Activated CD4-positive, alpha-beta T cell treated with anti-CD3 and anti-CD28 coated beads, Interleukin-2, amount 10 ng/mL, durations not matched to agents 7 days and 5 days (primary cell): ENCODE results near the gene FAM20C. TPM values are rescaled to one million over a fixed set of nuclear protein-coding genes. Genes with fewer than 3 reads are reported as not detected.

Experiments
- CTCF ChIA-PET: fragments of 350-600 bp; sonication (Branson Sonifier 250); formaldehyde crosslinking; loops from one replicate; lab custom pipeline; 2021; ENCODE audit warnings: antibody characterized with exemption; lab: Charles Lee
- POLR2A ChIA-PET: fragments of 350-600 bp; sonication (Branson Sonifier 250); formaldehyde crosslinking; loops from one replicate; lab custom pipeline; 2021; ENCODE audit warnings: antibody characterized with exemption; lab: Charles Lee
- DNase-seq: peaks from one replicate; pipeline ENCODE4 v3.0.0-alpha.2; 2020
- H3K27ac Mint-ChIP-seq: one replicate; pipeline ENCODE4 v1.8.0; 2021; ENCODE audit warnings: mild to moderate bottlenecking, moderate library complexity, mixed read lengths
- H3K27me3 Mint-ChIP-seq: one replicate; pipeline ENCODE4 v1.8.0; 2021; ENCODE audit warnings: mixed read lengths
- H3K36me3 Mint-ChIP-seq: one replicate; pipeline ENCODE4 v1.8.0; 2021; ENCODE audit warnings: low read depth, mixed read lengths
- H3K4me1 Mint-ChIP-seq: one replicate; pipeline ENCODE4 v1.8.0; 2021; ENCODE audit warnings: mixed read lengths
- H3K4me3 Mint-ChIP-seq: one replicate; pipeline ENCODE4 v1.8.0; 2021; ENCODE audit warnings: mild to moderate bottlenecking, moderate library complexity, mixed read lengths
- H3K9me3 Mint-ChIP-seq: one replicate; pipeline ENCODE4 v1.8.0; 2021; ENCODE audit warnings: mixed read lengths
- total RNA-seq, 2 experiments: library from RNA; stranded (reverse); gene quantifications; one replicate each; pipeline ENCODE4 v1.2.3, GENCODE V29; 2021

FAM20C gene
- total RNA-seq, 2 experiments from 2014 or later: 0.29 to 0.47 TPM

DNA sequence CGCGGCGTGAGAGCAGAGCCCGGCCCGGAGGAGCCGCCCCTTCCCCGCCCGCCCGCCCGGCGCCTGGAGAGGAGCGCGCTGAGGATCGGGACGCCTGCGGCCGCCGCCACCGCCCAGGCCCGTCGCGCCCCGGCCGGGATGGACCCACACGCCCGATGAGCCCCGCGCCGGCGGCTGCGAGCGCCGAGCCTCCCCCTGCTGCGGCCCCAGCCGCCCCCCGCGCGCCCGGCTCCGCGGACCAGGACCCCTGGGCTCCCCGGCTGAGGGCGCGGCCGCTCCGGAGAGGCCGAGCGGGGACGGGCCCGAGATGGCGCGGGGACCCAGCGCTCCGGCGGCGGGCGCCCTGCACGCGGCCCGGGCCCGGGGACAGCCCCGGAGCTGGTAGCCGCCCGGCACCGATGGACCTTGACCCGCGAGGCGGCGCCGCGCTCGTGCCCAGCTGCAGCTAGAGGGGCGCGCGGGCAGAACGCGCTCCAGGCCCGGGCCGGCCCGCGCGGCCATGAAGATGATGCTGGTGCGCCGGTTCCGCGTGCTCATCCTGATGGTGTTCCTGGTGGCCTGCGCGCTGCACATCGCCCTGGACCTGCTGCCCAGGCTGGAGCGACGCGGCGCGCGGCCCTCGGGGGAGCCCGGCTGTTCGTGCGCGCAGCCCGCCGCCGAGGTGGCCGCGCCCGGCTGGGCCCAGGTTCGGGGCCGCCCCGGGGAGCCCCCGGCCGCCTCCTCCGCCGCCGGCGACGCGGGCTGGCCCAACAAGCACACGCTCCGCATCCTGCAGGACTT lies 520 bp downstream of the FAM20C start:
- Mint-ChIP-seq H3K4me3 (no peak overlapping the region), H3K27ac (no peak overlapping the region), H3K36me3 (no peaks in the 10 kb centered on the region), H3K4me1 (peaks cover 2% of the 10 kb centered on the region), H3K27me3 (peaks cover 32% of the 10 kb centered on the region), H3K9me3 (no peaks in the 10 kb centered on the region)
- ChIA-PET POLR2A (no interaction called here), CTCF (no interaction called here)
- no peak for DNase-seq

GRCh38 chr7:193481-194251 lies 1.3 kb downstream of the FAM20C start:
- Mint-ChIP-seq H3K27me3 (peaks cover 32% of the 10 kb centered on the region), H3K36me3 (no peaks in the 10 kb centered on the region), H3K27ac (no peak overlapping the region), H3K4me3 (no peak overlapping the region), H3K9me3 (no peaks in the 10 kb centered on the region), H3K4me1 (peaks cover 2% of the 10 kb centered on the region)
- DNase-seq: no peak
- ChIA-PET CTCF (no interaction called here), POLR2A (no interaction called here)

DNA sequence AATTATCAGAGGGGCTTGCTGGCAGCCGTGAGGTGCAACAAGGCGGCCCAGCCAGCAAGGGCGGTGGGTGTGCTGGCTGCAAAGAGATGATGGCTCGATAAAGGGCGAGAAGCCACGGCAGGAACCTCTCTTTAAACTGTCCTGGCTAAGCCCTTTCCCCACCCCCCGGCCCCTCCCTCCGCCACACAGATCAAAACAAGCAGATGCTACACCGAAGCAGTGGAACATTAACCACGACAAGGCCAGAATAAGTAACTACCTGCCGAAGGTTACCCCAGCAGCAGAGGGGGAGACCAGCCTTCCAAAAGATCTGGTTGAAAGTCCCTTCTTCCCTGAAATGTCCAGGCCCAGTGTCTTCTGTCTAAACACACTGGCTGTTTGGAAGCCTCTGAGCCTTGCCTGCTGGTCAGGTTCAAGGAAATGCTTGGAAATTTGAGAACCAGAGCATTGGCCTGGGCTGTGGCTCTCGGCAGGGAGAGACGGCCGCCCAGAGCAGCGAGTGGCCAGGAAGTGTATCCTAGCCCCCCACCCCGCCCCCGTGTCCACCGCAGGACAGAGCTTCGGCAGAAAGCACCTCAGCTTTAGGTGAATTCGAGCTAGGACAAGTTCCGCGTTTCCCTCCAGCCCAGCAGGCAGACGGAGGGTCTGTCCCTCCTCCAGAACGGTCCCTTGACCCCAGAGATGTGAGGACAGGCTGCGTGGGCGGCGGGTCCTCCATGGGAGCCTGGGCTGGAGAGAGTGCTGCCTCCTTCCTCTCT lies 2.1 kb downstream of the FAM20C start:
- Mint-ChIP-seq H3K9me3 (no peaks in the 10 kb centered on the region), H3K27ac (no peak overlapping the region), H3K27me3 (peaks cover 32% of the 10 kb centered on the region), H3K4me1 (peaks cover 2% of the 10 kb centered on the region), H3K36me3 (no peaks in the 10 kb centered on the region), H3K4me3 (no peak overlapping the region)
- DNase-seq: no peak
- ChIA-PET CTCF (no interaction called here), POLR2A (no interaction called here)

- Mint-ChIP-seq H3K4me1 (peaks cover 2% of the 10 kb centered on the region), H3K4me3 (no peak overlapping the region), H3K27me3 (peaks cover 26% of the 10 kb centered on the region), H3K9me3 (no peaks in the 10 kb centered on the region), H3K36me3 (no peaks in the 10 kb centered on the region), H3K27ac (no peak overlapping the region)
- CTCF ChIA-PET: interaction anchor here (0.6 kb wide), 1 partner anchor 1980 kb away, joined by 3 read pairs; no protein-coding TSS in a partner anchor
- POLR2A ChIA-PET: no interaction called here
- no peak for DNase-seq
Measured at GRCh38 chr7:195010-195829, 2.8 kb downstream of the FAM20C start.

DNA sequence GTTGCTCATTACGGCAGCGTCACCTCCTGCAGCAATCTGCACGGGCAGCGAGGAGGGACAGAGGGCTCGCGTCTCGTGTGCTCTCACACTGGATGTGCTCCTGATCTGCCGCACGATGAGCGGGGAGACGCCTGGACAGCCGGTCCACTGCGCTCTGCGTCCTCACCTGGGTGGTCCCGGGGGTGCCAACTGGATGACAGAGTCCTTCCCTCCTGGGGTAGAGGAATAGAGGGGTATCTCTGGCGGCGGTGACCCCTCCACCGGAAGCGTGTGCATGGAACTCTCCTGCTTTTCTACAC lies 3.4 kb downstream of the FAM20C start:
- ChIA-PET POLR2A (no interaction called here), CTCF (no interaction called here)
- H3K4me1 Mint-ChIP-seq: peaks cover 2% of the 10 kb centered on the region
- peaks cover 24% of the 10 kb centered on the region for H3K27me3 Mint-ChIP-seq
- no peaks in the 10 kb centered on the region for H3K9me3 Mint-ChIP-seq
- DNase-seq: no peak
- no peak overlapping the region for H3K27ac Mint-ChIP-seq
- no peak overlapping the region for H3K4me3 Mint-ChIP-seq
- no peaks in the 10 kb centered on the region for H3K36me3 Mint-ChIP-seq

DNA sequence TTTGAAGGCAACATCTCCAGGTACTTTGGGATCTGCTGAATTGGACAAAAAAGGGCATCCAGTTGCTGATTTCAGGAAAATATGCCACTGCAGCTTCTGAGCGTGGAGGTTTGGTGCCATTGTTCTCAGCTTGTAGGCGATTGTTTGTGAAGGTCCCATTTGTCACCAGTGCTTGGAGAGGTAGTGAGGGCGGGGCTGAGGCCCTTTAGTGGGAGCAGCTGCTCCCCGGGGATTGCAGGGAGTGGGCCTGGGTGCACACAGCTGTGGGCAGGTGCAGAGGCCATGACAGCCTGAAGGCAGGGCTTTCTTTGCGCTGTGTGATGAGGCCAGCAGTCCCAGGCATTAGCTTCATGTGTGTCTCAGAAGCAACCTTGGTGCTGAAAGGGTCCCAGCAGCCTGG lies 3.9 kb downstream of the FAM20C start:
- H3K36me3 Mint-ChIP-seq: no peaks in the 10 kb centered on the region
- ChIA-PET CTCF (interaction anchor here (1.0 kb wide), 1 partner anchor 47 kb away, joined by 3 read pairs; no protein-coding TSS in a partner anchor), POLR2A (no interaction called here)
- H3K4me1 Mint-ChIP-seq: peaks cover 2% of the 10 kb centered on the region
- H3K27ac Mint-ChIP-seq: no peak overlapping the region
- peaks cover 19% of the 10 kb centered on the region for H3K27me3 Mint-ChIP-seq
- H3K4me3 Mint-ChIP-seq: no peak overlapping the region
- H3K9me3 Mint-ChIP-seq: no peaks in the 10 kb centered on the region
- no peak for DNase-seq

- H3K36me3 Mint-ChIP-seq: no peaks in the 10 kb centered on the region
- ChIA-PET POLR2A (no interaction called here), CTCF (interaction anchor here (1.0 kb wide), 1 partner anchor 47 kb away, joined by 3 read pairs; no protein-coding TSS in a partner anchor)
- no peaks in the 10 kb centered on the region for H3K4me1 Mint-ChIP-seq
- H3K4me3 Mint-ChIP-seq: no peak overlapping the region
- no peak for DNase-seq
- no peaks in the 10 kb centered on the region for H3K9me3 Mint-ChIP-seq
- no peak overlapping the region for H3K27ac Mint-ChIP-seq
- H3K27me3 Mint-ChIP-seq: peaks cover 16% of the 10 kb centered on the region
Measured at GRCh38 chr7:196778-197321, 4.5 kb downstream of the FAM20C start.

- CTCF ChIA-PET: interaction anchor here (0.9 kb wide), 1 partner anchor 9 kb away, joined by 3 read pairs; no protein-coding TSS in a partner anchor
- no peak for DNase-seq
- Mint-ChIP-seq H3K4me1 (no peaks in the 10 kb centered on the region), H3K27me3 (peaks cover 16% of the 10 kb centered on the region), H3K27ac (no peak overlapping the region), H3K9me3 (no peaks in the 10 kb centered on the region), H3K4me3 (no peak overlapping the region), H3K36me3 (no peaks in the 10 kb centered on the region)
- POLR2A ChIA-PET: no interaction called here
Measured at GRCh38 chr7:197413-198335, 5.3 kb downstream of the FAM20C start.

DNA sequence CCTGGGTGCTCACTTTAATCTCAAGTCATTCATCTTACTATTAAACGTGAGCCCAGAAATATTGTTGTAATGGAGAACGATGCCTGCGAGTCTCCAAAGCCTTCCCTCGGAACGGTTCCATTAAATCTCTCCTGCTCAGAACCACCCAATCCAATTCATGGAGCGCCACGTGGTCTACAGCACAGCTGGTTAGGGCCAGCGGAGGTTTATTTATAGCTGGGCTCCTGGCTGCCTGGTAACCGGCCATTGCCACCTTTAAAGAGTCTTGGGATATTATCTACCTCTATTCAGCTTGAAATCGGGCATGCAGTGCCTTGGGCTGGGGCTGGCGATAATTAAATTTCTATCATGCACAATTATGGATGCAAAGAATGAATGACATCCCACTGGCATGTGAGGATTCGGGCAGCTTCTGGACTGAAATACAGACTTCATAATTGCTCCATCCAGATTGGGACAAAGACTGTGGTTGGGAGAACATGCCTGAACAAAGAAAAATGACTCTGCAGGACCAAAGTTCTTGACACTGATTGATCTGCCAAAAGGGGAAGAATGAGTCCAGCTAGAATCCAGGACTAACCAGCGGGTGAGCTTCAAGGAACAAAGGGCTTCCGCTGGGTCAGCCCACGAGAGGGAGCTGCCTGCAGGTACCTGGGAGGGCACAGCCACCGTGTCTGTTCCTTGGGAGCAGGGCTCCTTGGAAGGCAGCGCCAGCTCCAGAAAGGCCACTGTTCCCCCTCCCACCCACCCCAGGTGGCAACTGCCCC lies 7.3 kb downstream of the FAM20C start:
- no peaks in the 10 kb centered on the region for H3K4me1 Mint-ChIP-seq
- ChIA-PET CTCF (no interaction called here), POLR2A (no interaction called here)
- no peak overlapping the region for H3K4me3 Mint-ChIP-seq
- no peaks in the 10 kb centered on the region for H3K36me3 Mint-ChIP-seq
- H3K9me3 Mint-ChIP-seq: no peaks in the 10 kb centered on the region
- H3K27me3 Mint-ChIP-seq: peaks cover 9% of the 10 kb centered on the region
- no peak for DNase-seq
- H3K27ac Mint-ChIP-seq: no peak overlapping the region

DNA sequence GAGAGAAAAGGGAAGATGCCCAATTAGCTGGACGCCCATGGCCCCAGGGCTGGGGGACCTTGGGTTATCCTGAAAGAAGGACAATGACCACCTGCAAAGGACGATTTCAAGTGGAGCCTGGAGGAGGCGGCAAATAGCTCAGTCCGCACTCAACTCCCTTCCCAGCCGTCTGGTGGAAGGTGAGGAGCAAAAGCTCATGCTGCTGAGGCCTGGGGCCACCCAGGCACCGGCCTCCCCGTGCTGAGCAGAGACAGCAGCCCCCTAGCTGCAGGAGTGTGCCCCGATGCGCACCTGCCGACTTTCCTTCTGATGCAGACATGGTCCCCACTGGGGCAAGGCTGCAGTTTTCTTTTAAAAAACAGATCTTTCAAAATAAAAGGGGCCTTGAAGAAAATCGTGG lies 7.9 kb downstream of the FAM20C start:
- Mint-ChIP-seq H3K36me3 (no peaks in the 10 kb centered on the region), H3K4me3 (no peak overlapping the region), H3K4me1 (no peaks in the 10 kb centered on the region), H3K27ac (no peak overlapping the region), H3K9me3 (no peaks in the 10 kb centered on the region), H3K27me3 (peaks cover 5% of the 10 kb centered on the region)
- ChIA-PET CTCF (no interaction called here), POLR2A (no interaction called here)
- DNase-seq: no peak

DNA sequence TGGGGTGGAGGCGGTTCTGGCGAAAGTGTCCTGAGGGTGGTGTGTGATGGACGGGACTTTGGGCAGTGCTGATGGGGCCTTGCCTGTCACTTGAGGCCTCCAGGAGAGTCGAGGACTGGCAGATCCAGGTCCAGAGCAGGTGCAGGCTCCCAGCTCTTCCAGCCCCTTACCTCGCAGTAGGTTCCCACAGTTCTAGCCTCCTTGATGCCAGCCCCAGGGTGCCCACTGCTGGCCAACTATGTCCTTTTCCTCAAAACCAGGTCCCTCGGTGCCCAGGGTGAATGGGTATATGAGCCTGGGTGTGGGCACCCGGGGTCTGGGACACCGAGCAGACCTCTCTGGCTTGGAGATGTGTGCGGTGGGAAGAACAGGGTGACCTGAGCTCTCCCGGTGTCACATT lies 8.3 kb downstream of the FAM20C start:
- H3K4me3 Mint-ChIP-seq: no peak overlapping the region
- H3K4me1 Mint-ChIP-seq: no peaks in the 10 kb centered on the region
- H3K36me3 Mint-ChIP-seq: no peaks in the 10 kb centered on the region
- no peaks in the 10 kb centered on the region for H3K9me3 Mint-ChIP-seq
- no peak overlapping the region for H3K27ac Mint-ChIP-seq
- peaks cover 3% of the 10 kb centered on the region for H3K27me3 Mint-ChIP-seq
- ChIA-PET POLR2A (no interaction called here), CTCF (no interaction called here)
- no peak for DNase-seq
